GM23338 (cell line): Measurements from ENCODE around the gene OGDHL. TPM values are rescaled to one million over a fixed set of nuclear protein-coding genes. Genes with fewer than 3 reads are reported as not detected.

Experiments used
- ATAC-seq: fragments of 200-7000 bp; cut with Tn5 transposase; 3 replicates; pipeline ENCODE4 v1.9.1; 2020
- DNase-seq: peaks from one replicate; pipeline ENCODE4 v3.0.0-alpha.2; 2015; ENCODE audit warnings: low spot score
- H2AFZ ChIP-seq: fragments of 200-600 bp; sonication (generic); 2 replicates; pipeline ENCODE4 v1.8.0; 2016; ENCODE audit warnings: antibody characterized with exemption, mild to moderate bottlenecking, moderate library complexity
- H3F3A ChIP-seq: fragments of 200-600 bp; sonication (generic); replicated peaks from 2 replicates; pipeline ENCODE4 v1.8.0; 2017; ENCODE audit warnings: antibody characterized with exemption, mixed run types, low read depth
- H3K27ac ChIP-seq: fragments of 200-600 bp; sonication (generic); 2 replicates; pipeline ENCODE4 v1.6.1; 2016; ENCODE audit warnings: low read depth
- H3K27me3 ChIP-seq: fragments of 200-600 bp; sonication (generic); 2 replicates; pipeline ENCODE4 v1.8.0; 2016; ENCODE audit warnings: mild to moderate bottlenecking, mixed run types, moderate library complexity; ENCODE audit not compliant: insufficient read depth
- H3K36me3 ChIP-seq: fragments of 200-600 bp; sonication (generic); 2 replicates; pipeline ENCODE4 v1.8.0; 2016; ENCODE audit warnings: mild to moderate bottlenecking; ENCODE audit not compliant: insufficient read depth
- H3K4me1 ChIP-seq: fragments of 200-600 bp; sonication (generic); 2 replicates; pipeline ENCODE4 v1.8.0; 2016; ENCODE audit warnings: mild to moderate bottlenecking, moderate library complexity; ENCODE audit not compliant: insufficient read depth
- H3K4me2 ChIP-seq: fragments of 200-600 bp; sonication (generic); 2 replicates; pipeline ENCODE4 v1.7.1; 2017; ENCODE audit warnings: mixed run types
- H3K4me3 ChIP-seq: fragments of 200-600 bp; sonication (generic); 2 replicates; pipeline ENCODE4 v1.6.1; 2016; ENCODE audit warnings: mixed run types
- H3K79me2 ChIP-seq: fragments of 200-600 bp; sonication (generic); replicated peaks from 2 replicates; pipeline ENCODE4 v1.8.0; 2017; ENCODE audit warnings: mild to moderate bottlenecking; ENCODE audit not compliant: insufficient read depth
- H3K9me2 ChIP-seq: fragments of 200-600 bp; sonication (generic); 2 replicates; pipeline ENCODE4 v1.8.0; 2017; ENCODE audit not compliant: insufficient read depth
- H4K20me1 ChIP-seq: fragments of 200-600 bp; sonication (generic); replicated peaks from 2 replicates; pipeline ENCODE4 v1.8.0; 2017; ENCODE audit warnings: mild to moderate bottlenecking; ENCODE audit not compliant: insufficient read depth
- H3K27ac Mint-ChIP-seq: 2 replicates; pipeline ENCODE4 v1.8.0; 2020; ENCODE audit warnings: inconsistent platforms, mild to moderate bottlenecking, moderate library complexity, mixed read lengths
- H3K27me3 Mint-ChIP-seq: 3 replicates; pipeline ENCODE4 v1.8.0; 2022; ENCODE audit warnings: low read depth, mild to moderate bottlenecking, moderate library complexity, mixed read lengths, inconsistent platforms; ENCODE audit not compliant: insufficient read depth, poor library complexity
- H3K36me3 Mint-ChIP-seq: 3 replicates; pipeline ENCODE4 v1.8.0; 2021; ENCODE audit warnings: low read depth, mild to moderate bottlenecking, inconsistent platforms, moderate library complexity, mixed read lengths
- H3K4me1 Mint-ChIP-seq: 3 replicates; pipeline ENCODE4 v1.8.0; 2020; ENCODE audit warnings: mild to moderate bottlenecking, inconsistent platforms, mixed read lengths
- H3K4me3 Mint-ChIP-seq: 3 replicates; pipeline ENCODE4 v1.8.0; 2021; ENCODE audit warnings: moderate library complexity, mild to moderate bottlenecking, inconsistent platforms, mixed read lengths
- H3K9me3 Mint-ChIP-seq: 3 replicates; pipeline ENCODE4 v1.8.0; 2020; ENCODE audit warnings: moderate library complexity, mild to moderate bottlenecking, inconsistent platforms, mixed read lengths
- CREB1 ChIP-seq: fragments of 250-450 bp; sonication (Bioruptor Pico); IDR thresholded peaks from 2 replicates; pipeline ENCODE4 v1.5.0; 2020; ENCODE audit warnings: low read depth, mild to moderate bottlenecking, moderate library complexity
- CTCF ChIP-seq, 2 experiments: fragments of 200-600 bp in 1 of 2; sonication (generic) in 1 of 2; conservative IDR thresholded peaks; 2 replicates each; pipeline versions ENCODE4 v1.5.1 to v1.6.1; 2016 to 2017; ENCODE audit warnings: antibody characterized with exemption in 2 of 2, low read depth in 2 of 2, mild to moderate bottlenecking in 2 of 2, moderate library complexity in 1 of 2
- ETS1 ChIP-seq: IDR thresholded peaks from 2 replicates; pipeline ENCODE4 v1.6.1; 2016; ENCODE audit warnings: antibody characterized with exemption
- EZH2 ChIP-seq: fragments of 200-600 bp; sonication (generic); IDR thresholded peaks from one replicate; pipeline ENCODE4 v1.8.0; 2017; ENCODE audit warnings: antibody characterized with exemption, mild to moderate bottlenecking, low read depth; ENCODE audit not compliant: unreplicated experiment
- EZH2phosphoT487 ChIP-seq: fragments of 200-600 bp; sonication (generic); IDR thresholded peaks from one replicate; pipeline ENCODE4 v1.8.1; 2018; ENCODE audit warnings: antibody characterized with exemption; ENCODE audit not compliant: unreplicated experiment
- JUNB ChIP-seq: IDR thresholded peaks from one replicate; pipeline ENCODE4 v1.6.1; 2016; ENCODE audit warnings: antibody characterized with exemption; ENCODE audit not compliant: unreplicated experiment
- NANOG ChIP-seq: IDR thresholded peaks from 2 replicates; pipeline ENCODE4 v1.6.1; 2016; ENCODE audit warnings: antibody characterized with exemption, borderline replicate concordance
- POLR2AphosphoS5 ChIP-seq: IDR thresholded peaks from 2 replicates; pipeline ENCODE4 v1.6.1; 2016; ENCODE audit warnings: antibody characterized with exemption, low read depth
- REST ChIP-seq: IDR thresholded peaks from one replicate; pipeline ENCODE4 v1.6.1; 2018; ENCODE audit warnings: antibody characterized with exemption; ENCODE audit not compliant: unreplicated experiment
- STAT1 ChIP-seq: IDR thresholded peaks from one replicate; pipeline ENCODE4 v1.6.1; 2016; ENCODE audit warnings: antibody characterized with exemption; ENCODE audit not compliant: unreplicated experiment
- ZNF114 ChIP-seq: fragments of 250-450 bp; sonication (Bioruptor Pico); IDR thresholded peaks from 2 replicates; pipeline ENCODE4 v1.5.0; 2020; ENCODE audit warnings: mild to moderate bottlenecking, moderate library complexity
- ZNF331 ChIP-seq: fragments of 250-450 bp; sonication (Bioruptor Pico); IDR thresholded peaks from 2 replicates; pipeline ENCODE4 v1.5.0; 2020; ENCODE audit warnings: low read depth, mild to moderate bottlenecking, moderate library complexity
- ZNF462 ChIP-seq: fragments of 250-450 bp; sonication (Bioruptor Pico); IDR thresholded peaks from 2 replicates; pipeline ENCODE4 v1.5.0; 2020; ENCODE audit warnings: mild to moderate bottlenecking, moderate library complexity
- polyA plus RNA-seq: library from polyadenylated mRNA; unstranded; fragments of >200 nt; fragmentation: Nextera tagmentation; extraction: Ambion mirVana; gene quantifications from 2 replicates; pipeline ENCODE4 v1.2.1, GENCODE V29; 2016
- total RNA-seq: library from RNA; depleted of rRNA; stranded (reverse); fragments of >200 nt; shearing (Covaris generic); gene quantifications from 2 replicates; pipeline ENCODE4 v1.2.3, GENCODE V29; 2014

Gene OGDHL
- total and polyA plus RNA-seq, 2 experiments from 2014 or later, result 8.3 to 15.5 TPM

GRCh38 chr10:49745756-49746155 is 16.4 kb downstream of the OGDHL start:
- no peak overlapping the region for H2AFZ ChIP-seq
- no peaks in the 10 kb centered on the region for H3K4me1 ChIP-seq
- H4K20me1 ChIP-seq, result no peaks in the 10 kb centered on the region
- H3K4me3 Mint-ChIP-seq, result no peak overlapping the region
- no peak overlapping the region for H3K27ac ChIP-seq
- no peaks in the 10 kb centered on the region for H3K27me3 ChIP-seq
- no peaks in the 10 kb centered on the region for H3K79me2 ChIP-seq
- H3K36me3 ChIP-seq, result no peaks in the 10 kb centered on the region
- H3K4me3 ChIP-seq, result no peak overlapping the region
- H3K9me3 Mint-ChIP-seq, result no peaks in the 10 kb centered on the region
- H3K4me2 ChIP-seq, result no peak overlapping the region
- no peaks in the 10 kb centered on the region for H3K9me2 ChIP-seq
- DNase-seq (no peak), ATAC-seq (no peak)
- TF ChIP-seq REST (no peak), EZH2 (no peak), CREB1 (CRISPR knock-in tag) (no peak), ZNF114 (CRISPR knock-in tag) (no peak), ETS1 (no peak), NANOG (no peak), EZH2phosphoT487 (no peak), ZNF462 (no peak), STAT1 (no peak), ZNF331 (no peak), JUNB (no peak), POLR2AphosphoS5 (no peak), CTCF (conservative IDR thresholded peaks at IDR 0.05; ENCODE audit: low read depth in 2 of 2) (no peak)
- no peaks in the 10 kb centered on the region for H3K4me1 Mint-ChIP-seq
- peaks cover 5% of the 10 kb centered on the region for H3K27me3 Mint-ChIP-seq
- H3K36me3 Mint-ChIP-seq, result peaks cover 13% of the 10 kb centered on the region
- H3F3A ChIP-seq, result no peaks in the 10 kb centered on the region
- H3K27ac Mint-ChIP-seq, result no peak overlapping the region
